ENCODE data around the gene CSTB. TPM values are rescaled to one million over a fixed set of nuclear protein-coding genes. Genes with fewer than 3 reads are reported as not detected.

Gene CSTB
- total RNA-seq, 1 experiment from 2014 or later: 136 TPM

DNA sequence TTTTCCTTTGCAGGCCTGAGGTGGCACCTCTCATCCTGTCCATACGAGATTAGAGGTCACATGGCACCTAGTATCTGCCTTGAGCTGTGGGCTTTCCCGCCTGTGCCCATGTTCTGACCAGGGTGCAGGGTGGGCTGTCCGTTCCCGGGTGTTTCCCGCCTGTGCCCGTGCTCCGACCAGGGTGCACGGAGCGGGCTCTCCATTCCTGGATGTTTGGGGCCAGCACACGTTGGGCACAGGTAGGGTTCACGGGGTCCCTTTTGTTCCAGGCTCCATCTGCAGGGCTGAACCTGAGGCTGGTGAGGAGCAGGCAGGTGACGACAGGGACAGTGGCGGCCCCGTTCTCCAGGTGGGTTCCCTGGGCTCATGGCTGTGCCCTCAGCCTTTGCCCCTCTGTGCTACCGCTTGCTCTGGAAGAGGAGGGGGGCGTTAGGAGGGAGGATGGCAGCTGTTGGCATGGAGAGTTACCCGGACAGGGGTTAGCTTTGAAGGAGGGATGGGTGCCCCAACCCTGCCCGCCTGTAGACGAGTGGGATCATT, 23.3 kb upstream of the CSTB start:
- intact Hi-C loops (cut with micrococcal nuclease; ENCODE audit: unreplicated experiment): no loop called here
- H3K4me2 ChIP-seq: no peak overlapping the region
- H3K4me3 ChIP-seq: no peak overlapping the region
- no peaks in the 10 kb centered on the region for H3K9me2 ChIP-seq (ENCODE audit: insufficient read depth)
- BruUV-seq (replicated peaks): no TSS peak
- H3K27ac ChIP-seq: no peak overlapping the region
- no peaks in the 10 kb centered on the region; the same call in 1 of the 2 replicates for H4K20me1 ChIP-seq (ENCODE audit: insufficient read depth)
- H3K27me3 ChIP-seq (ENCODE audit: insufficient read depth, low read depth): no peaks in the 10 kb centered on the region
- TF ChIP-seq, protein P1, sequence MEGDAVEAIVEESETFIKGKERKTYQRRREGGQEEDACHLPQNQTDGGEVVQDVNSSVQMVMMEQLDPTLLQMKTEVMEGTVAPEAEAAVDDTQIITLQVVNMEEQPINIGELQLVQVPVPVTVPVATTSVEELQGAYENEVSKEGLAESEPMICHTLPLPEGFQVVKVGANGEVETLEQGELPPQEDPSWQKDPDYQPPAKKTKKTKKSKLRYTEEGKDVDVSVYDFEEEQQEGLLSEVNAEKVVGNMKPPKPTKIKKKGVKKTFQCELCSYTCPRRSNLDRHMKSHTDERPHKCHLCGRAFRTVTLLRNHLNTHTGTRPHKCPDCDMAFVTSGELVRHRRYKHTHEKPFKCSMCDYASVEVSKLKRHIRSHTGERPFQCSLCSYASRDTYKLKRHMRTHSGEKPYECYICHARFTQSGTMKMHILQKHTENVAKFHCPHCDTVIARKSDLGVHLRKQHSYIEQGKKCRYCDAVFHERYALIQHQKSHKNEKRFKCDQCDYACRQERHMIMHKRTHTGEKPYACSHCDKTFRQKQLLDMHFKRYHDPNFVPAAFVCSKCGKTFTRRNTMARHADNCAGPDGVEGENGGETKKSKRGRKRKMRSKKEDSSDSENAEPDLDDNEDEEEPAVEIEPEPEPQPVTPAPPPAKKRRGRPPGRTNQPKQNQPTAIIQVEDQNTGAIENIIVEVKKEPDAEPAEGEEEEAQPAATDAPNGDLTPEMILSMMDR (conservative IDR thresholded peaks at IDR 0.05): no peak
- no peak for TF ChIP-seq EZH2 (IDR thresholded peaks at IDR 0.05; ENCODE audit: low read depth)
- H3F3A ChIP-seq (ENCODE audit: insufficient read depth, low read depth): no peaks in the 10 kb centered on the region
- H3K4me1 ChIP-seq (replicated peaks; ENCODE audit: insufficient read depth): no peaks in the 10 kb centered on the region
- POLR2A ChIA-PET (ENCODE audit: unreplicated experiment): no interaction called here
- H3K9me3 ChIP-seq (ENCODE audit: insufficient read depth, low read depth): no peaks in the 10 kb centered on the region
- H3K36me3 ChIP-seq (ENCODE audit: low read depth): no peaks in the 10 kb centered on the region; the same call in 1 of the 2 replicates
- H3K79me2 ChIP-seq (ENCODE audit: low read depth): peaks cover 2% of the 10 kb centered on the region
- no peak overlapping the region for H2AFZ ChIP-seq
- no peak for DNase-seq
- CTCF ChIA-PET: interaction anchor here (0.6 kb wide), 1 partner anchor 72 kb away, joined by 5 read pairs; no protein-coding TSS in a partner anchor

DNA sequence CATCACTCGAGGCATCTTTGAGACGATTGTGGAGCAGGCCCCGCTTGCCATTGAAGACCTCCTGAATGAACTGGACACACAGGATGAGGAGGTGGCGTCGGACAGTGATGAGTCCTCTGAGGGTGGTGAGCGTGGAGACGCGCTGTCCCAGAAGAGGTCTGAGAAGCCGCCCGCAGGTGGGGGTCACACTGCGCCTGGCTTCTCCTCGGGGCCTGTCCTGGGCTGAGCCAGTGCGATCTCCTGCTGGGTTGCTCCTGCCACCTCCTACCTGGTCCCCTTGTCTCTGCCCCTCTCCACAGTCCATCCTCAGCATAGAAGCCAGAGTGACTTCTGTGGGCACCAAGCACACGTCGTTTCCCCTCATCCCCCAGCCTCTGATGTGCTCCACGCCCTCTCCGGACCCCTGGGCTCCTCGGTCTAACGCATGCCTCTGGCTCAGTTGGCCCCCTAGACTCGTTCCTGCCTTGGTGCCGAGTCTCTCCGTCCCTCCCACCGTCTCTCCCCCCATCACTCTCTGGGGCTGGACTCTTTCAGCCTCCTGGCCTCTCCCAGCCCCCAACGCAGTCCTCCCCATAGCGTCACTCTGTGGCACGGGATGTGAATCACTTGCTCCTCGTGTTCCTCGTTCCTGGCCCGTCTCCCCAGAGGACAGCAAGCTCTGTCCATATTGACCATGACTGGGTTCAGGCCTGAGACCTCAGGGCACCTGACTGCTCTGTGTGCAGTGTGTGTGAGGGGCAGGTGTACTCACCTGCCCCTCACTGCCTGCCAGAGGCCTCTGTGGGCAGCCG, 22.0 kb upstream of the CSTB start:
- TF ChIP-seq EZH2 (IDR thresholded peaks at IDR 0.05; ENCODE audit: low read depth): no peak
- TF ChIP-seq, protein P1 (conservative IDR thresholded peaks at IDR 0.05): no peak
- CTCF ChIA-PET: no interaction called here

DNA sequence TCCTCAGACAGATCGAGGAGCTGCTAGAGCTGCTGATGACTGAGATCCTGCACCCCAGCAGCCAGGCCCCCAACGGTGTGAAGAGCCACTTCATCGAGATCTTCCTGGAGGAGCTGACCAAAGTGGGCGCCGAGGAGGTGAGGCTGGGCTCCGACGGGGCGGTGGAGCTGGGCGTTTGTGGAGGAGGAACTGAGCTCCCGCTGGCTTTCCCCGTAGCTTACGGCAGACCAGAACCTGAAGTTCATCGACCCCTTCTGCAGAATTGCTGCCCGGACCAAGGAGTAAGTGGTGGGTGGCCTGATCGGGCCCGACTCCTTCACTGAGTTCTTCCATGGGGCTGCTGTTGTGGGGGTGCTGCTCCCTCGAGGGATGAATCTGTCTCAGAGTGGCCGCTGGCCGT, 21.3 kb upstream of the CSTB start:
- Histone ChIP-seq H3K27ac (no peak overlapping the region), H3K36me3 (ENCODE audit: low read depth) (peaks cover 8% of the 10 kb centered on the region; the same call in 1 of the 2 replicates), H3K9me3 (ENCODE audit: insufficient read depth, low read depth) (no peaks in the 10 kb centered on the region), H3K4me2 (no peak overlapping the region), H2AFZ (no peak overlapping the region), H3K9me2 (ENCODE audit: insufficient read depth) (no peaks in the 10 kb centered on the region), H3K79me2 (ENCODE audit: low read depth) (peaks cover 20% of the 10 kb centered on the region), H3K4me3 (no peak overlapping the region), H3F3A (ENCODE audit: insufficient read depth, low read depth) (no peaks in the 10 kb centered on the region), H4K20me1 (ENCODE audit: insufficient read depth) (no peaks in the 10 kb centered on the region; the same call in none of the 2 replicates), H3K4me1 (replicated peaks; ENCODE audit: insufficient read depth) (no peaks in the 10 kb centered on the region), H3K27me3 (ENCODE audit: insufficient read depth, low read depth) (no peaks in the 10 kb centered on the region)
- ChIA-PET POLR2A (ENCODE audit: unreplicated experiment) (interaction anchor here (0.6 kb wide), 1 partner anchor 69 kb away, joined by 33 read pairs; no protein-coding TSS in a partner anchor), CTCF (no interaction called here)
- BruUV-seq (replicated peaks): no TSS peak
- no peak for DNase-seq
- TF ChIP-seq, protein P1 (conservative IDR thresholded peaks at IDR 0.05): no peak
- TF ChIP-seq EZH2 (IDR thresholded peaks at IDR 0.05; ENCODE audit: low read depth): no peak
- intact Hi-C loops (cut with micrococcal nuclease; ENCODE audit: unreplicated experiment): no loop called here

More for the DNA sequence above, 22.0 kb upstream of the CSTB start:
- Histone ChIP-seq H3F3A (ENCODE audit: insufficient read depth, low read depth) (no peaks in the 10 kb centered on the region), H3K9me2 (ENCODE audit: insufficient read depth) (no peaks in the 10 kb centered on the region), H3K9me3 (ENCODE audit: insufficient read depth, low read depth) (no peaks in the 10 kb centered on the region), H3K4me3 (no peak overlapping the region), H3K4me2 (no peak overlapping the region), H3K4me1 (replicated peaks; ENCODE audit: insufficient read depth) (no peaks in the 10 kb centered on the region), H3K27me3 (ENCODE audit: insufficient read depth, low read depth) (no peaks in the 10 kb centered on the region), H2AFZ (no peak overlapping the region), H3K79me2 (ENCODE audit: low read depth) (peaks cover 13% of the 10 kb centered on the region), H3K27ac (no peak overlapping the region), H3K36me3 (ENCODE audit: low read depth) (peaks cover 2% of the 10 kb centered on the region; the same call in 1 of the 2 replicates), H4K20me1 (ENCODE audit: insufficient read depth) (no peaks in the 10 kb centered on the region; the same call in none of the 2 replicates)
- BruUV-seq (replicated peaks): no TSS peak
- POLR2A ChIA-PET (ENCODE audit: unreplicated experiment): no interaction called here
- intact Hi-C loops (cut with micrococcal nuclease; ENCODE audit: unreplicated experiment): no loop called here
- no peak for DNase-seq
